ENCODE data around the gene ASTL. TPM values are rescaled to one million over a fixed set of nuclear protein-coding genes. Genes with fewer than 3 reads are reported as not detected.

The ASTL gene
- total RNA-seq, 1 experiment from 2014 or later = 0.79 TPM

DNA sequence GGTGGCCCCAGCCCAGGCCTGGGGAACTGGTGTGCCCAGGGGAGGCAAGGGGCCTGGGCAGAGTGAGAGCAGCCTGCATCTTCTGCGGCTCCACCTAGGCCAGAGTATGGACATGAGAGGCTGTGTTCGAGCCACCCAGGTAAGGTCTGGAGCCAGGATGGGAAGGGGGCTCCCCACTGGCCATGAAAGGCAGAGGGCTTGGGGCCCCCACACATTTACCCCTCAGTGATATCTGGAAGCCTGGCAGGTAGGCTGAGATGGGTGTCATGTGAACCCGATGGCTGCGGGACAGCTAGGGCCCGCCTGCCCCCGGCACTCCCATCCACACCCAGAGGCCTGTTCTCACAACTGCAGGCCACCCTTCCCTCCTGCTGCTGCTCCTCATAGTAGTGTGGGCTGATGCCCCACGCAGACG, 35.1 kb downstream of the ASTL start (continued):
- TF ChIP-seq, protein P1, sequence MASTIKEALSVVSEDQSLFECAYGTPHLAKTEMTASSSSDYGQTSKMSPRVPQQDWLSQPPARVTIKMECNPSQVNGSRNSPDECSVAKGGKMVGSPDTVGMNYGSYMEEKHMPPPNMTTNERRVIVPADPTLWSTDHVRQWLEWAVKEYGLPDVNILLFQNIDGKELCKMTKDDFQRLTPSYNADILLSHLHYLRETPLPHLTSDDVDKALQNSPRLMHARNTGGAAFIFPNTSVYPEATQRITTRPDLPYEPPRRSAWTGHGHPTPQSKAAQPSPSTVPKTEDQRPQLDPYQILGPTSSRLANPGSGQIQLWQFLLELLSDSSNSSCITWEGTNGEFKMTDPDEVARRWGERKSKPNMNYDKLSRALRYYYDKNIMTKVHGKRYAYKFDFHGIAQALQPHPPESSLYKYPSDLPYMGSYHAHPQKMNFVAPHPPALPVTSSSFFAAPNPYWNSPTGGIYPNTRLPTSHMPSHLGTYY (CRISPR knock-in tag; IDR thresholded peaks at IDR 0.05) = no peak
- TF ChIP-seq AFF4 (CRISPR knock-in tag; IDR thresholded peaks at IDR 0.05; ENCODE audit: borderline replicate concordance) = no peak
- TF ChIP-seq ELF4 (CRISPR knock-in tag; IDR thresholded peaks at IDR 0.05; ENCODE audit: low read depth) = no peak
- no peak for TF ChIP-seq ATF2 (CRISPR knock-in tag; IDR thresholded peaks at IDR 0.05; ENCODE audit: borderline replicate concordance, low read depth)
- no peak for TF ChIP-seq ZBTB21 (CRISPR knock-in tag; IDR thresholded peaks at IDR 0.05; ENCODE audit: borderline replicate concordance)
- TF ChIP-seq IRF1 (CRISPR knock-in tag; IDR thresholded peaks at IDR 0.05) = no peak
- no peak for TF ChIP-seq GTF2I (CRISPR knock-in tag; conservative IDR thresholded peaks at IDR 0.05)

- TF ChIP-seq ZNF219 (CRISPR knock-in tag; IDR thresholded peaks at IDR 0.05; ENCODE audit: borderline replicate concordance) (no peak), NR3C1 (CRISPR knock-in tag; conservative IDR thresholded peaks at IDR 0.05; ENCODE audit: low read depth) (no peak)
Observed at GRCh38 chr2:96102596-96103186, 35.6 kb downstream of the ASTL start.

DNA sequence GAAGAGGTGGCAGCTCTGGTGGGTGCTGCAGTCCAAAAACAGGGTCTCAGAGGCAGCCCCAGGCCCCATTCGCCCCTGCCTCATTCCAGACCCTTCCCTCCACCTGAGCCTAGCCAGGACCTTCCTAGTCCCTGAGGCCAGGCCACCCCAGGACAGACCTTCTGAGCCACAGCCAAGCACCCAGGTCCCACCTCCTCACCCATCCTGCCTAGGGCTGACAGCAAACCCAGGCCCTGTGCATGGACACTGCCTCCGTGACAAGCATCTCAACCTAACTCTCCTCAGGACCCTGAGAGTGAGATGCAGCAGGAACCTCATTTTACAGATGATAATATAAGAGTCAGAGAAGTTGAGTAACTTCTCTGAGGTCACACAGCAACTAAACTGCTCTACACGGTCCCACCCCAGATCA, 37.4 kb downstream of the ASTL start:
- H3K36me3 Mint-ChIP-seq = peaks cover 4% of the 10 kb centered on the region; the same call in 1 of the 2 replicates
- H3K27me3 Mint-ChIP-seq (ENCODE audit: low read depth) = no peaks in the 10 kb centered on the region; the same call in 1 of the 2 replicates
- POLR2A ChIA-PET = interaction anchor here (1.3 kb wide), 1 partner anchor 9 kb away, joined by 3 read pairs; no protein-coding TSS in a partner anchor
- TF ChIP-seq HMGA2 (CRISPR knock-in tag; IDR thresholded peaks at IDR 0.05) = no peak
- TF ChIP-seq ZNF138 (CRISPR knock-in tag; conservative IDR thresholded peaks at IDR 0.05) = no peak
- TF ChIP-seq ATF6 (CRISPR knock-in tag; IDR thresholded peaks at IDR 0.05) = no peak
- no peak for TF ChIP-seq ZNF416 (CRISPR knock-in tag; IDR thresholded peaks at IDR 0.05)
- DNase-seq (ENCODE audit: low spot score) (peak; percentile 4), ATAC-seq (no peak)
- CTCF ChIA-PET = interaction anchor here (2.6 to 3.4 kb wide), 3 partner anchors 12 to 38 kb away, joined by 12 to 14 read pairs (median 13); partner anchors contain the start of genes ADRA2B and ASTL
- H3K9me3 Mint-ChIP-seq = peaks cover 10% of the 10 kb centered on the region
- H3K27ac Mint-ChIP-seq = no peak overlapping the region
- no peak overlapping the region for H3K4me3 Mint-ChIP-seq
- H3K4me1 Mint-ChIP-seq = peaks cover 18% of the 10 kb centered on the region

More at GRCh38 chr2:96102596-96103186, 35.6 kb downstream of the ASTL start:
- ATAC-seq (no peak), DNase-seq (ENCODE audit: low spot score) (no peak)
- Mint-ChIP-seq H3K27ac (no peak overlapping the region), H3K36me3 (peaks cover 4% of the 10 kb centered on the region; the same call in 1 of the 2 replicates), H3K4me3 (no peak overlapping the region), H3K27me3 (ENCODE audit: low read depth) (no peaks in the 10 kb centered on the region; the same call in 1 of the 2 replicates), H3K4me1 (peaks cover 19% of the 10 kb centered on the region), H3K9me3 (peaks cover 11% of the 10 kb centered on the region)
- ChIA-PET POLR2A (no interaction called here), CTCF (interaction anchor here (1.0 to 3.4 kb wide), 4 partner anchors 8 to 36 kb away, joined by 4 to 14 read pairs (median 9); partner anchors contain the start of gene ASTL)
